ENCODE data around the gene SLC35F6. TPM values are rescaled to one million over a fixed set of nuclear protein-coding genes. Genes with fewer than 3 reads are reported as not detected.

Gene SLC35F6
- total RNA-seq, 1 experiment from 2014 or later, result 33.9 TPM

GRCh38 chr2:26778098-26778497 is 14.0 kb downstream of the SLC35F6 start:
- BruUV-seq (replicated peaks), result no TSS peak
- H2AFZ ChIP-seq (ENCODE audit: low read length), result no peak overlapping the region
- ChIA-PET POLR2A (ENCODE audit: unreplicated experiment) (no interaction called here), CTCF (no interaction called here)
- no peaks in the 10 kb centered on the region for H4K20me1 ChIP-seq (ENCODE audit: low read length)
- no peaks in the 10 kb centered on the region for H3K27me3 ChIP-seq (ENCODE audit: low read length)
- TF ChIP-seq EZH2phosphoT487 (IDR thresholded peaks at IDR 0.05; ENCODE audit: borderline replicate concordance, low read length), result no peak
- intact Hi-C loops (cut with micrococcal nuclease), result no loop called here
- H3K9me3 ChIP-seq (ENCODE audit: low read length), result no peaks in the 10 kb centered on the region
- DNase-seq, result no peak
- H3K36me3 ChIP-seq (ENCODE audit: low read depth, low read length), result peaks cover 2% of the 10 kb centered on the region; the same call in 1 of the 2 replicates
- no peaks in the 10 kb centered on the region for H3K9me2 ChIP-seq (replicated peaks; ENCODE audit: low read length)
- no peak overlapping the region for H3K9ac ChIP-seq (ENCODE audit: low read length)
- no peaks in the 10 kb centered on the region for H3K79me2 ChIP-seq (ENCODE audit: low read length)
- no peak overlapping the region for H3K4me3 ChIP-seq (ENCODE audit: low read length)
- ATAC-seq, result no peak
- no peaks in the 10 kb centered on the region for H3F3A ChIP-seq (ENCODE audit: low read length, unreplicated experiment)
- no peaks in the 10 kb centered on the region for H3K4me1 ChIP-seq (ENCODE audit: insufficient read depth, low read length)
- H3K27ac ChIP-seq (ENCODE audit: low read length), result no peak overlapping the region
- H3K4me2 ChIP-seq (ENCODE audit: low read length), result no peak overlapping the region

DNA sequence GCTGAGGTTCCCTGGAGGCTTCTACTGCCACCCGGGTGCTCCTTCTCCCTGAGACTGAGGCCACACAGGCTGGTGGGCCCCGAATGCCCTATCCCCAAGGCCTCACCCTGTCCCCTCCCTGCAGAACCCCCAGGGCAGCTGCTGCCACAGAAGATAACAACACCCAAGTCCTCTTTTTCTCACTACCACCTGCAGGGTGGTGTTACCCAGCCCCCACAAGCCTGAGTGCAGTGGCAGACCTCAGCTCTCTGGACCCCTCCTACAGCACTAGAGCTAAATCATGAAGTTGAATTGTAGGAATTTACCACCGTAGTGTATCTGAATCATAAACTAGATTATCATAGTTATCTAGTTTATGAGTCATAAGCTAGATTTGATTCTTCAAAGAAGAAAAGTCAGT is 14.4 kb downstream of the SLC35F6 start:
- CTCF ChIA-PET, result no interaction called here
- Histone ChIP-seq H3K27me3 (ENCODE audit: low read length) (no peaks in the 10 kb centered on the region), H3K9me3 (ENCODE audit: low read length) (no peaks in the 10 kb centered on the region), H4K20me1 (ENCODE audit: low read length) (no peaks in the 10 kb centered on the region), H2AFZ (ENCODE audit: low read length) (no peak overlapping the region), H3K4me2 (ENCODE audit: low read length) (no peak overlapping the region), H3K4me1 (ENCODE audit: insufficient read depth, low read length) (no peaks in the 10 kb centered on the region), H3F3A (ENCODE audit: low read length, unreplicated experiment) (no peaks in the 10 kb centered on the region), H3K9ac (ENCODE audit: low read length) (no peak overlapping the region), H3K36me3 (ENCODE audit: low read depth, low read length) (peaks cover 2% of the 10 kb centered on the region; the same call in 1 of the 2 replicates), H3K79me2 (ENCODE audit: low read length) (no peaks in the 10 kb centered on the region), H3K9me2 (replicated peaks; ENCODE audit: low read length) (no peaks in the 10 kb centered on the region), H3K27ac (ENCODE audit: low read length) (no peak overlapping the region), H3K4me3 (ENCODE audit: low read length) (no peak overlapping the region)
- DNase-seq, result no peak
- intact Hi-C loops (cut with micrococcal nuclease), result no loop called here
- TF ChIP-seq EZH2 (IDR thresholded peaks at IDR 0.05; ENCODE audit: low read length, unreplicated experiment), result no peak
- no peak for TF ChIP-seq EZH2phosphoT487 (IDR thresholded peaks at IDR 0.05; ENCODE audit: borderline replicate concordance, low read length)
- TF ChIP-seq, protein P1, sequence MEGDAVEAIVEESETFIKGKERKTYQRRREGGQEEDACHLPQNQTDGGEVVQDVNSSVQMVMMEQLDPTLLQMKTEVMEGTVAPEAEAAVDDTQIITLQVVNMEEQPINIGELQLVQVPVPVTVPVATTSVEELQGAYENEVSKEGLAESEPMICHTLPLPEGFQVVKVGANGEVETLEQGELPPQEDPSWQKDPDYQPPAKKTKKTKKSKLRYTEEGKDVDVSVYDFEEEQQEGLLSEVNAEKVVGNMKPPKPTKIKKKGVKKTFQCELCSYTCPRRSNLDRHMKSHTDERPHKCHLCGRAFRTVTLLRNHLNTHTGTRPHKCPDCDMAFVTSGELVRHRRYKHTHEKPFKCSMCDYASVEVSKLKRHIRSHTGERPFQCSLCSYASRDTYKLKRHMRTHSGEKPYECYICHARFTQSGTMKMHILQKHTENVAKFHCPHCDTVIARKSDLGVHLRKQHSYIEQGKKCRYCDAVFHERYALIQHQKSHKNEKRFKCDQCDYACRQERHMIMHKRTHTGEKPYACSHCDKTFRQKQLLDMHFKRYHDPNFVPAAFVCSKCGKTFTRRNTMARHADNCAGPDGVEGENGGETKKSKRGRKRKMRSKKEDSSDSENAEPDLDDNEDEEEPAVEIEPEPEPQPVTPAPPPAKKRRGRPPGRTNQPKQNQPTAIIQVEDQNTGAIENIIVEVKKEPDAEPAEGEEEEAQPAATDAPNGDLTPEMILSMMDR (conservative IDR thresholded peaks at IDR 0.05; ENCODE audit: low read depth, low read length), result no peak
- ATAC-seq, result no peak
- POLR2A ChIA-PET (ENCODE audit: unreplicated experiment), result no interaction called here
- BruUV-seq (replicated peaks), result no TSS peak

DNA sequence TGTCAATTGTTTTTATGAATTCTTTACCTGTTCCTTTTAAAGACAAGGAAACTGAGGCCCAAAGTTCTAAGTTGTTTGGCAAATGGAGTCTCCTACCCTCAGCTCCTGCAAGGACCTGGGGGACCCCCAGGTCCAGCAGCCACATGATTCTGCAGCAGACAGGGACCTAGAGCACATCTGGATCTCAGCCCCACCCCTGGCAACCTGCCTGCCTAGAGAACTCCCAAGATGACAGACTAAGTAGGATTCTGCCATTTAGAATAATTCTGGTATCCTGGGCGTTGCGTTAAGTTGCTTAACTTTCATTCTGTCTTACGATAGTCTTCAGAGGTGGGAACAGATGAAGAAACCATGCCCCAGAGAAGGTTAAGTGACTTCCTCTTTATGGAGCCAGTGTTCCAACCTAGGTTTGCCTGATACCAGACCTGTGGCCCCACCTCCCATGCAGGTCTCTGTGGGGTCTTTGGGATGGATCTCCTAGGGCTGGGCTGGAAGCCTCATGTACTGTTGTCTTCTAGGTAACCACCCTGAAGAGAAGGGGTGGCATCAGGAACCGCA is 16.2 kb downstream of the SLC35F6 start:
- CTCF ChIA-PET, result no interaction called here

More for the DNA sequence above, 16.2 kb downstream of the SLC35F6 start:
- no peak overlapping the region for H3K9ac ChIP-seq (ENCODE audit: low read length)
- no peak overlapping the region for H3K27ac ChIP-seq (ENCODE audit: low read length)
- TF ChIP-seq, protein P1 (conservative IDR thresholded peaks at IDR 0.05; ENCODE audit: low read depth, low read length), result no peak
- TF ChIP-seq EZH2phosphoT487 (IDR thresholded peaks at IDR 0.05; ENCODE audit: borderline replicate concordance, low read length) (no peak), EZH2 (IDR thresholded peaks at IDR 0.05; ENCODE audit: low read length, unreplicated experiment) (no peak)
- no peak overlapping the region for H2AFZ ChIP-seq (ENCODE audit: low read length)
- H3K4me2 ChIP-seq (ENCODE audit: low read length), result no peak overlapping the region
- no peaks in the 10 kb centered on the region for H3F3A ChIP-seq (ENCODE audit: low read length, unreplicated experiment)
- H3K36me3 ChIP-seq (ENCODE audit: low read depth, low read length), result peaks cover 2% of the 10 kb centered on the region; the same call in 1 of the 2 replicates
- peaks cover 1% of the 10 kb centered on the region for H3K4me1 ChIP-seq (ENCODE audit: insufficient read depth, low read length)
- H3K4me3 ChIP-seq (ENCODE audit: low read length), result no peak overlapping the region
- no peaks in the 10 kb centered on the region for H3K9me3 ChIP-seq (ENCODE audit: low read length)
- no peak for ATAC-seq
- POLR2A ChIA-PET (ENCODE audit: unreplicated experiment), result no interaction called here
- H3K27me3 ChIP-seq (ENCODE audit: low read length), result no peaks in the 10 kb centered on the region
- no peaks in the 10 kb centered on the region for H3K9me2 ChIP-seq (replicated peaks; ENCODE audit: low read length)
- intact Hi-C loops (cut with micrococcal nuclease), result no loop called here
- TSS peak; percentile 13 for BruUV-seq (replicated peaks)
- H3K79me2 ChIP-seq (ENCODE audit: low read length), result no peaks in the 10 kb centered on the region
- no peaks in the 10 kb centered on the region for H4K20me1 ChIP-seq (ENCODE audit: low read length)
- DNase-seq, result no peak
